Thoracic aorta (tissue), 2 donors: Measurements from ENCODE around the gene MYZAP. TPM values are rescaled to one million over a fixed set of nuclear protein-coding genes. Genes with fewer than 3 reads are reported as not detected.
A peak's percentile ranks its signal among the peaks of the same experiment; 100 is the strongest.

Experiments
- ATAC-seq: fragments of 150-250 bp; one replicate; pipeline ENCODE4 v1.8.0; 2017; ENCODE audit warnings: low read depth; ENCODE audit not compliant: insufficient number of reproducible peaks, low FRiP score
- DNase-seq: peaks from one replicate; pipeline ENCODE4 v3.0.0-alpha.2; 2020; ENCODE audit warnings: low spot score
- H3K27ac ChIP-seq, 2 donors: fragments of 200-600 bp; sonication (generic); 1 replicate in 1 of 2; 2 replicates in 1 of 2; pipeline ENCODE4 v1.5.1; 2016; ENCODE audit warnings: mild to moderate bottlenecking in 2 of 2, moderate library complexity in 2 of 2
- H3K27me3 ChIP-seq: fragments of 200-600 bp; sonication (generic); replicated peaks from 2 replicates; pipeline ENCODE4 v1.6.0; 2016; ENCODE audit warnings: mild to moderate bottlenecking; ENCODE audit not compliant: insufficient read depth
- H3K36me3 ChIP-seq: fragments of 200-600 bp; sonication (generic); one replicate; pipeline ENCODE4 v1.5.1; 2016
- H3K4me1 ChIP-seq, 2 donors: fragments of 200-600 bp; sonication (generic); 1 replicate in 1 of 2; 2 replicates in 1 of 2; pipeline versions ENCODE4 v1.5.1 to v1.6.0; 2016; ENCODE audit warnings: low read depth in 2 of 2, mild to moderate bottlenecking in 1 of 2; ENCODE audit not compliant: control insufficient read depth in 1 of 2
- H3K4me3 ChIP-seq: fragments of 200-600 bp; sonication (generic); 2 replicates; pipeline ENCODE4 v1.5.1; 2016; ENCODE audit warnings: mild to moderate bottlenecking
- H3K9me3 ChIP-seq: fragments of 200-600 bp; sonication (generic); 2 replicates; pipeline ENCODE4 v1.5.1; 2016
- CTCF ChIP-seq: fragments of 200-600 bp; sonication (generic); IDR thresholded peaks from one replicate; pipeline ENCODE4 v1.5.1; 2019; ENCODE audit warnings: antibody characterized with exemption
- total RNA-seq, 2 donors: library from RNA; depleted of rRNA; stranded (reverse); fragments of >200 nt; gene quantifications; one replicate each; pipeline versions ENCODE4 v1.1.0 to v1.2.3, GENCODE V29; 2016

The MYZAP gene
- total RNA-seq, 2 donors from 2014 or later = 3.8 to 6.8 TPM

- no peaks in the 10 kb centered on the region for H3K27me3 ChIP-seq
- no peak for TF ChIP-seq CTCF
- no peak overlapping the region for H3K4me3 ChIP-seq
- ATAC-seq = no peak
- DNase-seq = no peak
- no peaks in the 10 kb centered on the region for H3K9me3 ChIP-seq
- no peak overlapping the region for H3K27ac ChIP-seq
- H3K4me1 ChIP-seq = peaks cover 4 to 24% of the 10 kb centered on the region in 2 donors
- H3K36me3 ChIP-seq = no peaks in the 10 kb centered on the region
These were observed 38.9 kb upstream of the MYZAP start for GRCh38 chr15:57552678-57553334.

GRCh38 chr15:57553526-57553925 is 38.2 kb upstream of the MYZAP start:
- H3K4me1 ChIP-seq = peaks cover 4 to 24% of the 10 kb centered on the region in 2 donors
- H3K4me3 ChIP-seq = no peak overlapping the region
- DNase-seq (no peak), ATAC-seq (no peak)
- H3K9me3 ChIP-seq = no peaks in the 10 kb centered on the region
- H3K36me3 ChIP-seq = no peaks in the 10 kb centered on the region
- no peak overlapping the region for H3K27ac ChIP-seq
- TF ChIP-seq CTCF = no peak
- no peaks in the 10 kb centered on the region for H3K27me3 ChIP-seq

- ATAC-seq = no peak
These were observed 37.5 kb upstream of the MYZAP start for GRCh38 chr15:57554063-57554811.

GRCh38 chr15:57554812-57555179 is 36.9 kb upstream of the MYZAP start:
- ATAC-seq = no peak

More at GRCh38 chr15:57554063-57554811, 37.5 kb upstream of the MYZAP start:
- no peak overlapping the region for H3K4me3 ChIP-seq
- no peaks in the 10 kb centered on the region for H3K36me3 ChIP-seq
- TF ChIP-seq CTCF = no peak
- peak overlapping the region; percentile 4 to 44 for H3K27ac ChIP-seq
- no peak for DNase-seq
- H3K4me1 ChIP-seq = peaks cover 4 to 24% of the 10 kb centered on the region in 2 donors
- no peaks in the 10 kb centered on the region for H3K9me3 ChIP-seq
- no peaks in the 10 kb centered on the region for H3K27me3 ChIP-seq

More at GRCh38 chr15:57554812-57555179, 36.9 kb upstream of the MYZAP start:
- H3K27ac ChIP-seq = peak overlapping the region; percentile 4 to 44
- no peaks in the 10 kb centered on the region for H3K36me3 ChIP-seq
- H3K27me3 ChIP-seq = no peaks in the 10 kb centered on the region
- no peak for DNase-seq
- H3K4me3 ChIP-seq = no peak overlapping the region
- peaks cover 4 to 24% of the 10 kb centered on the region in 2 donors for H3K4me1 ChIP-seq
- H3K9me3 ChIP-seq = no peaks in the 10 kb centered on the region
- TF ChIP-seq CTCF = no peak
